ENCODE results near the gene UNC5A. TPM values are rescaled to one million over a fixed set of nuclear protein-coding genes. Genes with fewer than 3 reads are reported as not detected.

The UNC5A gene
- total RNA-seq, 1 experiment from 2014 or later: 10.1 TPM

DNA sequence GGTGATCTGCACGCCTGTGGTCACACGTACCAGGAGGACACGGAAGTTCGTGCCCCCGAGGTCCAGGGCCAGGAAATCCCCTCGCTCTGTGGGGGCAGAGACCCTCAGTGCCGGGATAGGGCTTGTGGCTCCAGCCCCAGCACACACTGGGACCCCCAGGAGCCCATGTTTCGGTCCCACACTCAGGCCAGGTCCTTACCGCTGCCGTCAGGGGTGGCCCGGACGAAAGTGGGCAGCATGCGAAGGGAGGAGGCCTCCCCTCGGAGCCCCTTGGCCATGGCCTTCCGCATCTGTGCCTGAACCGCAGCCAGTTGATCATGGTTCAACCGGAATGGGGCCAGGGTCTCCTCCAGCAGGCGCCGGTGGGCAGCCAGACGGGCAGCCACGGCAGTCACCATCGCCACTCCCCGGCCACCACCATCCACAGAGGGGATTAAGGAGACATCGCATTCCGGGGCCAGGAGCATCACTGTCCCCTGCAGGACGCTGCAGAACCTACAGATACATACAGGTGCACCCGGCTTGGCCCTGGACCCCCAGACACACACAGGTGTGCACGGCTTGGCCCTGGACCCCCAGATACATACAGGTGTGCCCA is 77.0 kb downstream of the UNC5A start:
- no peak overlapping the region for H3K9ac ChIP-seq (ENCODE audit: low read length)
- CTCF ChIA-PET: no interaction called here
- TF ChIP-seq, protein P1, sequence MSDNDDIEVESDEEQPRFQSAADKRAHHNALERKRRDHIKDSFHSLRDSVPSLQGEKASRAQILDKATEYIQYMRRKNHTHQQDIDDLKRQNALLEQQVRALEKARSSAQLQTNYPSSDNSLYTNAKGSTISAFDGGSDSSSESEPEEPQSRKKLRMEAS (IDR thresholded peaks at IDR 0.05): no peak
- TF ChIP-seq POLR2AphosphoS5 (IDR thresholded peaks at IDR 0.05; ENCODE audit: low read depth, low read length): no peak
- no peak for TF ChIP-seq FOSL1 (IDR thresholded peaks at IDR 0.05; ENCODE audit: low read depth)
- TF ChIP-seq, protein P2, sequence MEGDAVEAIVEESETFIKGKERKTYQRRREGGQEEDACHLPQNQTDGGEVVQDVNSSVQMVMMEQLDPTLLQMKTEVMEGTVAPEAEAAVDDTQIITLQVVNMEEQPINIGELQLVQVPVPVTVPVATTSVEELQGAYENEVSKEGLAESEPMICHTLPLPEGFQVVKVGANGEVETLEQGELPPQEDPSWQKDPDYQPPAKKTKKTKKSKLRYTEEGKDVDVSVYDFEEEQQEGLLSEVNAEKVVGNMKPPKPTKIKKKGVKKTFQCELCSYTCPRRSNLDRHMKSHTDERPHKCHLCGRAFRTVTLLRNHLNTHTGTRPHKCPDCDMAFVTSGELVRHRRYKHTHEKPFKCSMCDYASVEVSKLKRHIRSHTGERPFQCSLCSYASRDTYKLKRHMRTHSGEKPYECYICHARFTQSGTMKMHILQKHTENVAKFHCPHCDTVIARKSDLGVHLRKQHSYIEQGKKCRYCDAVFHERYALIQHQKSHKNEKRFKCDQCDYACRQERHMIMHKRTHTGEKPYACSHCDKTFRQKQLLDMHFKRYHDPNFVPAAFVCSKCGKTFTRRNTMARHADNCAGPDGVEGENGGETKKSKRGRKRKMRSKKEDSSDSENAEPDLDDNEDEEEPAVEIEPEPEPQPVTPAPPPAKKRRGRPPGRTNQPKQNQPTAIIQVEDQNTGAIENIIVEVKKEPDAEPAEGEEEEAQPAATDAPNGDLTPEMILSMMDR (IDR thresholded peaks at IDR 0.05 in 2 of 3, conservative IDR thresholded peaks at IDR 0.05 in 1 of 3; ENCODE audit: borderline replicate concordance in 1 of 3, insufficient read depth in 1 of 3, low read depth in 2 of 3, low read length in 2 of 3): peak; percentile 13 to 28 (median 24); a peak in 2 of 6 replicates
- H3K4me3 ChIP-seq (replicated peaks in 1 of 2; ENCODE audit: low read depth in 1 of 2, low read length in 2 of 2): no peak overlapping the region
- RAD21 ChIA-PET (ENCODE audit: low non-redundant PET in 1 of 2, low total read pairs in 2 of 2, uncharacterized antibody in 2 of 2, unreplicated experiment in 2 of 2): no interaction called here
- H3K4me2 ChIP-seq (ENCODE audit: low read length): no peak overlapping the region
- POLR2A ChIA-PET: no interaction called here
- H3K27me3 ChIP-seq (ENCODE audit: insufficient read depth, low read length): no peaks in the 10 kb centered on the region
- H3K9me3 ChIP-seq (ENCODE audit: control insufficient read depth in 1 of 2, insufficient read depth in 1 of 2, low read depth in 1 of 2, low read length in 2 of 2): no peaks in the 10 kb centered on the region
- no TSS peak for BruUV-seq (replicated peaks)
- ATAC-seq (no peak), DNase-seq (ENCODE audit: low read depth, low spot score) (no peak)
- H3K79me2 ChIP-seq (ENCODE audit: insufficient read depth, low read length): no peaks in the 10 kb centered on the region
- intact Hi-C loops (cut with micrococcal nuclease): no loop called here
- H3K9me2 ChIP-seq (ENCODE audit: insufficient read depth): no peaks in the 10 kb centered on the region
- no peaks in the 10 kb centered on the region for H3K36me3 ChIP-seq (ENCODE audit: control insufficient read depth in 1 of 2, insufficient read depth in 2 of 2, low read length in 2 of 2)
- no peaks in the 10 kb centered on the region for H4K20me1 ChIP-seq (ENCODE audit: insufficient read depth)
- no peaks in the 10 kb centered on the region for H3K4me1 ChIP-seq (ENCODE audit: control insufficient read depth in 1 of 2, insufficient read depth in 2 of 2, low read length in 2 of 2)
- no peak overlapping the region for H3K27ac ChIP-seq (ENCODE audit: low read depth, low read length)
- H2AFZ ChIP-seq (ENCODE audit: low read depth, low read length, poor library complexity, severe bottlenecking): no peak overlapping the region

DNA sequence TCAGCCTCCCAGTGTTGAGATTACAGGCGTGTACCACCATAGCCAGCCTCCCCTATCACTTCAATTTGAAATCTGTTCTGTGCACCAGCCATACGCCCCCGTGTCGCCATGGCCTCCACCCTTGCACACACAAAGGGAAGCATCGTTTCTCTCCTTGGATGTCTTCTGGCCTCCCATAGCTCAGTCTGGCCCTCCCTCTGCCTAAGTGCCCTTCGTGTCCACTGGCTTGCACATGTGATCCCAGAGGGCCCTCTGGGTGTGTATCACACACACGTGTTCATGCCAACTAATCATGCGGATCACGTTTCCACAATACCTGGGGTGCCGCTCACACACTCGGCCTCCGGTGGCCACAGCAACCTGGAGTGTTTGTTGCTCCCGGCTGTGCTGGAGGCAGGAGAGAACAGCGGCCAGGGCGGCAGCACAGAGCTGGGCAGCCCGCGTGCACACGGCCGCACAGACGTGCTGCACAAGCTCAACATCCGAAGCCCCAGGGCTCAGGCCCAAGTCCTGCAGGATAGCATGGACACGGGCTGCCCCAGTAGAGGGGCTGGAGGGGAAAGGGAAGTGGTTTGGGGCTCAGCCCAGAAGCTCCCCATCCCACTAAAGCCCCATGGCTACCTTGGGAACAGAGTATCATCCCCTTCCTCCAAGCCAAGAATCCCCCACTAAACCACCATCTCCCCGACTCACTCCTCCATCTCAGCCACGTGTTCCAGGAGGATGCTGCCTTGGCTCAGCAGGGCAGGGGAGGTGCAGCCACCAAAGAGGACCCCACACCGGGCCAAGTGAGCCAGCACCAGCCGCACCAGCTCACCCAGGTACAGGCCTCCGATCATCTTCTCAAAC is 77.9 kb downstream of the UNC5A start:
- CTCF ChIA-PET: no interaction called here

More for the DNA sequence above, 77.9 kb downstream of the UNC5A start:
- Histone ChIP-seq H3K27me3 (ENCODE audit: insufficient read depth, low read length) (no peaks in the 10 kb centered on the region), H3K36me3 (ENCODE audit: control insufficient read depth in 1 of 2, insufficient read depth in 2 of 2, low read length in 2 of 2) (no peaks in the 10 kb centered on the region), H4K20me1 (ENCODE audit: insufficient read depth) (no peaks in the 10 kb centered on the region), H3K27ac (ENCODE audit: low read depth, low read length) (no peak overlapping the region), H3K79me2 (ENCODE audit: insufficient read depth, low read length) (no peaks in the 10 kb centered on the region), H3K9me2 (ENCODE audit: insufficient read depth) (no peaks in the 10 kb centered on the region), H3K9me3 (ENCODE audit: control insufficient read depth in 1 of 2, insufficient read depth in 1 of 2, low read depth in 1 of 2, low read length in 2 of 2) (no peaks in the 10 kb centered on the region), H2AFZ (ENCODE audit: low read depth, low read length, poor library complexity, severe bottlenecking) (no peak overlapping the region), H3K4me2 (ENCODE audit: low read length) (no peak overlapping the region), H3K9ac (ENCODE audit: low read length) (no peak overlapping the region), H3K4me1 (ENCODE audit: control insufficient read depth in 1 of 2, insufficient read depth in 2 of 2, low read length in 2 of 2) (no peaks in the 10 kb centered on the region), H3K4me3 (replicated peaks in 1 of 2; ENCODE audit: low read depth in 1 of 2, low read length in 2 of 2) (no peak overlapping the region)
- ChIA-PET RAD21 (ENCODE audit: low non-redundant PET in 1 of 2, low total read pairs in 2 of 2, uncharacterized antibody in 2 of 2, unreplicated experiment in 2 of 2) (no interaction called here), POLR2A (no interaction called here)
- ATAC-seq: no peak
- intact Hi-C loops (cut with micrococcal nuclease): no loop called here
- TF ChIP-seq RAD21 (IDR thresholded peaks at IDR 0.05; ENCODE audit: low read depth): no peak
- no peak for TF ChIP-seq YY1 (IDR thresholded peaks at IDR 0.05; ENCODE audit: extremely low read depth, insufficient replicate concordance, low read depth, low read length)
- TF ChIP-seq POLR2AphosphoS5 (IDR thresholded peaks at IDR 0.05; ENCODE audit: low read depth, low read length): no peak
- no peak for TF ChIP-seq EZH2 (IDR thresholded peaks at IDR 0.05)
- BruUV-seq (replicated peaks): no TSS peak
- no peak for DNase-seq (ENCODE audit: low read depth, low spot score)
